GM18867 (cell line): ENCODE data around the gene SPATA24.
"Not testable (repeated sequence)": the region's sequence is repeated elsewhere in the genome, so short reads cannot be mapped to it uniquely, and the experiment has no call there.

ENCODE experiments used
- ATAC-seq: cut with Tn5 transposase; IDR thresholded peaks from one replicate; pipeline ENCODE4 v1.9.1; 2021; ENCODE audit warnings: mild to moderate bottlenecking, moderate library complexity; ENCODE audit not compliant: unreplicated experiment

Gene SPATA24

GRCh38 chr5:139403787-139404483 is at the start of gene SPATA24:
TSS of gene SPATA24 (minus strand) at chr5:139404089. CDS start at chr5:139404060, 29 bp downstream.
- ATAC-seq: peak; percentile 85

GRCh38 chr5:139451878-139452660 is 48.2 kb upstream of the SPATA24 start:
- no peak for ATAC-seq

- ATAC-seq: no peak
Observed at GRCh38 chr5:139451176-139451575, 47.3 kb upstream of the SPATA24 start.

GRCh38 chr5:139446956-139447779 is 43.3 kb upstream of the SPATA24 start:
- ATAC-seq: peak; percentile 44

- no peak for ATAC-seq
Observed at GRCh38 chr5:139445325-139446170, 41.7 kb upstream of the SPATA24 start.

- no peak for ATAC-seq
Observed at GRCh38 chr5:139443831-139444453, 40.1 kb upstream of the SPATA24 start.

- ATAC-seq: not testable (repeated sequence)
Observed at GRCh38 chr5:139440416-139440815, 36.5 kb upstream of the SPATA24 start.

GRCh38 chr5:139439013-139439903 is 35.4 kb upstream of the SPATA24 start, which contains the start of gene DNAJC18:
TSS of gene DNAJC18 (minus strand) at chr5:139439525. CDS start at chr5:139439445, 80 bp downstream.
- ATAC-seq: peak; percentile 94

- ATAC-seq: no peak
Observed at GRCh38 chr5:139438707-139439012, 34.8 kb upstream of the SPATA24 start.

GRCh38 chr5:139435676-139436075 is 31.8 kb upstream of the SPATA24 start:
- no peak for ATAC-seq

- ATAC-seq: no peak
Observed at GRCh38 chr5:139431706-139432105, 27.8 kb upstream of the SPATA24 start.

GRCh38 chr5:139430015-139430414 is 26.1 kb upstream of the SPATA24 start:
- ATAC-seq: no peak

- ATAC-seq: no peak
Observed at GRCh38 chr5:139426203-139426885, 22.5 kb upstream of the SPATA24 start.

GRCh38 chr5:139425497-139425896 is 21.6 kb upstream of the SPATA24 start:
- ATAC-seq: no peak

GRCh38 chr5:139422307-139422893 is 18.5 kb upstream of the SPATA24 start:
- ATAC-seq: peak; percentile 58

- ATAC-seq: no peak
Observed at GRCh38 chr5:139419226-139420192, 15.6 kb upstream of the SPATA24 start.

- no peak for ATAC-seq
Observed at GRCh38 chr5:139418793-139419192, 14.9 kb upstream of the SPATA24 start.
